Neural cell (in vitro differentiated cells): ENCODE data around the gene ZFPM1. TPM values are rescaled to one million over a fixed set of nuclear protein-coding genes. Genes with fewer than 3 reads are reported as not detected.

ENCODE experiments used
- H2AFZ ChIP-seq: fragments of 200-600, 300-800 bp; sonication (generic), shearing (Covaris generic); 2 replicates; pipeline ENCODE4 v1.6.0; 2014; ENCODE audit warnings: low read depth, mild to moderate bottlenecking, antibody characterized with exemption, low read length, moderate library complexity
- H3F3A ChIP-seq: fragments of 200-600 bp; shearing (Covaris generic); 2 replicates; pipeline ENCODE4 v1.6.1; 2016; ENCODE audit warnings: mild to moderate bottlenecking, moderate library complexity, mixed read lengths, antibody characterized with exemption, low read length; ENCODE audit not compliant: insufficient read depth, poor library complexity, severe bottlenecking
- H3K27ac ChIP-seq: fragments of 200-600, 300-800 bp; sonication (generic), shearing (Covaris generic); 2 replicates; pipeline ENCODE4 v1.5.1; 2014; ENCODE audit warnings: mild to moderate bottlenecking, low read length, moderate library complexity
- H3K27me3 ChIP-seq: fragments of 300-800, 200-600 bp; sonication (generic), shearing (Covaris generic); 2 replicates; pipeline ENCODE4 v1.6.0; 2014; ENCODE audit warnings: mild to moderate bottlenecking, low read depth, low read length, moderate library complexity; ENCODE audit not compliant: insufficient read depth
- H3K36me3 ChIP-seq: fragments of 300-800, 200-600 bp; sonication (generic), shearing (Covaris generic); 2 replicates; pipeline ENCODE4 v1.5.1; 2014; ENCODE audit warnings: mild to moderate bottlenecking, antibody characterized with exemption, low read length, moderate library complexity; ENCODE audit not compliant: insufficient read depth
- H3K4me2 ChIP-seq: fragments of 300-800, 200-600 bp; sonication (generic), shearing (Covaris generic); 2 replicates; pipeline ENCODE4 v1.6.0; 2014; ENCODE audit warnings: mild to moderate bottlenecking, low read length
- H3K4me3 ChIP-seq: fragments of 300-800, 200-600 bp; sonication (generic), shearing (Covaris generic); 2 replicates; pipeline ENCODE4 v1.5.1; 2014; ENCODE audit warnings: mild to moderate bottlenecking, low read length, moderate library complexity
- H3K79me2 ChIP-seq: fragments of 200-600 bp; shearing (Covaris generic); replicated peaks from 2 replicates; pipeline ENCODE4 v1.6.0; 2014; ENCODE audit warnings: mild to moderate bottlenecking, low read length, moderate library complexity; ENCODE audit not compliant: insufficient read depth
- H3K9ac ChIP-seq: fragments of 300-800, 200-600 bp; sonication (generic), shearing (Covaris generic); 2 replicates; pipeline ENCODE4 v1.6.1; 2016; ENCODE audit warnings: mild to moderate bottlenecking, low read length, mixed read lengths
- H3K9me2 ChIP-seq: fragments of 200-600 bp; shearing (Covaris generic); 2 replicates; pipeline ENCODE4 v1.6.1; 2016; ENCODE audit warnings: mild to moderate bottlenecking, low read length, mixed read lengths; ENCODE audit not compliant: insufficient read depth
- H3K9me3 ChIP-seq: fragments of 200-600, 300-800 bp; sonication (generic), shearing (Covaris generic); 2 replicates; pipeline ENCODE4 v1.6.1; 2016; ENCODE audit warnings: mild to moderate bottlenecking, mixed run types, low read length, moderate library complexity, mixed read lengths
- H4K20me1 ChIP-seq: fragments of 200-600 bp; shearing (Covaris generic); 2 replicates; pipeline ENCODE4 v1.6.1; 2016; ENCODE audit warnings: mild to moderate bottlenecking, mixed run types; ENCODE audit not compliant: insufficient read depth
- EP300 ChIP-seq: fragments of 450-650 bp; conservative IDR thresholded peaks from 2 replicates; pipeline ENCODE4 v1.6.1; 2014; ENCODE audit warnings: antibody characterized with exemption, mild to moderate bottlenecking, moderate library complexity; ENCODE audit not compliant: poor library complexity, severe bottlenecking
- EZH2 ChIP-seq: fragments of 200-600, 300-800 bp; shearing (Covaris generic), sonication (generic); IDR thresholded peaks from 2 replicates; pipeline ENCODE4 v1.6.1; 2014; ENCODE audit warnings: antibody characterized with exemption, low read length, borderline replicate concordance, mild to moderate bottlenecking; ENCODE audit not compliant: insufficient read depth, poor library complexity, severe bottlenecking
- MXI1 ChIP-seq: fragments of 450-650 bp; conservative IDR thresholded peaks from 2 replicates; pipeline ENCODE4 v1.6.1; 2014; ENCODE audit warnings: antibody characterized with exemption, mild to moderate bottlenecking; ENCODE audit not compliant: poor library complexity, severe bottlenecking
- POLR2AphosphoS5 ChIP-seq: IDR thresholded peaks from 2 replicates; pipeline ENCODE4 v1.6.1; 2012
- RAD21 ChIP-seq: fragments of 450-650 bp; conservative IDR thresholded peaks from 2 replicates; pipeline ENCODE4 v1.6.1; 2014; ENCODE audit warnings: antibody characterized with exemption, mild to moderate bottlenecking, moderate library complexity
- SMC3 ChIP-seq: fragments of 450-650 bp; conservative IDR thresholded peaks from 2 replicates; pipeline ENCODE4 v1.6.1; 2014; ENCODE audit warnings: antibody characterized with exemption, mild to moderate bottlenecking, moderate library complexity; ENCODE audit not compliant: poor library complexity
- TAF1 ChIP-seq: IDR thresholded peaks from 2 replicates; pipeline ENCODE4 v1.6.1; 2012; ENCODE audit warnings: low read depth
- polyA plus RNA-seq: library from polyadenylated mRNA; depleted of rRNA; stranded (reverse); fragments of >200 nt; gene quantifications from 2 replicates; pipeline ENCODE4 v1.2.3, GENCODE V29; 2014
- TF ChIP-seq, protein P1 (sequence below): IDR thresholded peaks from 2 replicates; pipeline ENCODE4 v1.6.1; 2012; ENCODE audit warnings: borderline replicate concordance
- TF ChIP-seq, protein P2 (sequence below): fragments of 450-650 bp; IDR thresholded peaks from 2 replicates; pipeline ENCODE4 v1.5.1; 2014; ENCODE audit warnings: antibody characterized with exemption, mild to moderate bottlenecking, moderate library complexity; ENCODE audit not compliant: poor library complexity, severe bottlenecking

ZFPM1 gene
- polyA plus RNA-seq, 1 donor from 2014 or later, result 0.41 TPM

- no peaks in the 10 kb centered on the region for H3F3A ChIP-seq
- no peaks in the 10 kb centered on the region for H4K20me1 ChIP-seq
- H2AFZ ChIP-seq, result no peak overlapping the region
- H3K79me2 ChIP-seq, result no peaks in the 10 kb centered on the region
- H3K9me3 ChIP-seq, result no peaks in the 10 kb centered on the region
- no peaks in the 10 kb centered on the region for H3K36me3 ChIP-seq
- no peak overlapping the region for H3K27ac ChIP-seq
- no peak overlapping the region for H3K9ac ChIP-seq
- TF ChIP-seq, protein P1, sequence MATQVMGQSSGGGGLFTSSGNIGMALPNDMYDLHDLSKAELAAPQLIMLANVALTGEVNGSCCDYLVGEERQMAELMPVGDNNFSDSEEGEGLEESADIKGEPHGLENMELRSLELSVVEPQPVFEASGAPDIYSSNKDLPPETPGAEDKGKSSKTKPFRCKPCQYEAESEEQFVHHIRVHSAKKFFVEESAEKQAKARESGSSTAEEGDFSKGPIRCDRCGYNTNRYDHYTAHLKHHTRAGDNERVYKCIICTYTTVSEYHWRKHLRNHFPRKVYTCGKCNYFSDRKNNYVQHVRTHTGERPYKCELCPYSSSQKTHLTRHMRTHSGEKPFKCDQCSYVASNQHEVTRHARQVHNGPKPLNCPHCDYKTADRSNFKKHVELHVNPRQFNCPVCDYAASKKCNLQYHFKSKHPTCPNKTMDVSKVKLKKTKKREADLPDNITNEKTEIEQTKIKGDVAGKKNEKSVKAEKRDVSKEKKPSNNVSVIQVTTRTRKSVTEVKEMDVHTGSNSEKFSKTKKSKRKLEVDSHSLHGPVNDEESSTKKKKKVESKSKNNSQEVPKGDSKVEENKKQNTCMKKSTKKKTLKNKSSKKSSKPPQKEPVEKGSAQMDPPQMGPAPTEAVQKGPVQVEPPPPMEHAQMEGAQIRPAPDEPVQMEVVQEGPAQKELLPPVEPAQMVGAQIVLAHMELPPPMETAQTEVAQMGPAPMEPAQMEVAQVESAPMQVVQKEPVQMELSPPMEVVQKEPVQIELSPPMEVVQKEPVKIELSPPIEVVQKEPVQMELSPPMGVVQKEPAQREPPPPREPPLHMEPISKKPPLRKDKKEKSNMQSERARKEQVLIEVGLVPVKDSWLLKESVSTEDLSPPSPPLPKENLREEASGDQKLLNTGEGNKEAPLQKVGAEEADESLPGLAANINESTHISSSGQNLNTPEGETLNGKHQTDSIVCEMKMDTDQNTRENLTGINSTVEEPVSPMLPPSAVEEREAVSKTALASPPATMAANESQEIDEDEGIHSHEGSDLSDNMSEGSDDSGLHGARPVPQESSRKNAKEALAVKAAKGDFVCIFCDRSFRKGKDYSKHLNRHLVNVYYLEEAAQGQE, result no peak
- TF ChIP-seq TAF1, result no peak
- TF ChIP-seq EZH2, result no peak
- TF ChIP-seq, protein P2, sequence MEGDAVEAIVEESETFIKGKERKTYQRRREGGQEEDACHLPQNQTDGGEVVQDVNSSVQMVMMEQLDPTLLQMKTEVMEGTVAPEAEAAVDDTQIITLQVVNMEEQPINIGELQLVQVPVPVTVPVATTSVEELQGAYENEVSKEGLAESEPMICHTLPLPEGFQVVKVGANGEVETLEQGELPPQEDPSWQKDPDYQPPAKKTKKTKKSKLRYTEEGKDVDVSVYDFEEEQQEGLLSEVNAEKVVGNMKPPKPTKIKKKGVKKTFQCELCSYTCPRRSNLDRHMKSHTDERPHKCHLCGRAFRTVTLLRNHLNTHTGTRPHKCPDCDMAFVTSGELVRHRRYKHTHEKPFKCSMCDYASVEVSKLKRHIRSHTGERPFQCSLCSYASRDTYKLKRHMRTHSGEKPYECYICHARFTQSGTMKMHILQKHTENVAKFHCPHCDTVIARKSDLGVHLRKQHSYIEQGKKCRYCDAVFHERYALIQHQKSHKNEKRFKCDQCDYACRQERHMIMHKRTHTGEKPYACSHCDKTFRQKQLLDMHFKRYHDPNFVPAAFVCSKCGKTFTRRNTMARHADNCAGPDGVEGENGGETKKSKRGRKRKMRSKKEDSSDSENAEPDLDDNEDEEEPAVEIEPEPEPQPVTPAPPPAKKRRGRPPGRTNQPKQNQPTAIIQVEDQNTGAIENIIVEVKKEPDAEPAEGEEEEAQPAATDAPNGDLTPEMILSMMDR, result no peak
- no peak for TF ChIP-seq EP300
- no peak for TF ChIP-seq POLR2AphosphoS5
- no peak for TF ChIP-seq RAD21
- no peak for TF ChIP-seq MXI1
- no peak for TF ChIP-seq SMC3
- no peaks in the 10 kb centered on the region for H3K9me2 ChIP-seq
- no peak overlapping the region for H3K4me3 ChIP-seq
- H3K27me3 ChIP-seq, result no peaks in the 10 kb centered on the region
- no peak overlapping the region for H3K4me2 ChIP-seq
Observed at GRCh38 chr16:88524274-88524972, 71.3 kb downstream of the ZFPM1 start.

DNA sequence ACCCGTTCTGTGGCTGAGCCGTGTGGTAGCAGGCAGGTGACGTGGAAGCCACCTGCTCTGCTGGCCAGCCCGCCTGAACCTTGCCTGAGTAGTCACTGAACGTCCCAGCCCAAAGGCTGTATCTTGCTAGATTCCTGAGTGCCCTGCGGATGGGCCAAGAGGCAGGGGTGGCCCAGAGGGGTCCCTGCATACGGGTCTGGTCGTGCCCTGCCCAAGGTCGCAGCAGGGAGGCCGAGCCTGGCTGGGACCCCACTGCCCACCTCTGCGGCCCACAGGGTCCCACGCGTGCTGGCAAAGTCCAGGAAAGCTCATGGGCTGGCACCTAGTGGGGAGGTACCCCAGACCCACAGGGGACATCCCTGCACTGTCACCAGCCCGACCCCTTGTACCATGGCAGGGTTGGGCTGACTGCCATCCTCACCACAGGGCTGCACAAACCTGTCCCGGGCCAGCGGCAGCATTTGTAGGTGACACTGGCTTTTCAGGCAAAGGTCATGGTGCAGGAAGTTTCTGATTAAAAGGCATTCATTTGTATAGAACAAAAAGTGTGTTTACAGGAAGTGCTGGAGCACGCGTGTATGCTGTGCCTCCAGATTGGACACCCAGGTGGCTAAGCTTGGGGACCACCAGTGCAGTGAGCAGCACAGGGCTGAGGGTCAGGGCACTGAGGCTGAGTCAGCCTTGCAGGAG lies 72.0 kb downstream of the ZFPM1 start:
- Histone ChIP-seq H3K9me3 (no peaks in the 10 kb centered on the region), H2AFZ (no peak overlapping the region), H3K4me3 (no peak overlapping the region), H3K79me2 (no peaks in the 10 kb centered on the region), H3K27me3 (no peaks in the 10 kb centered on the region), H3K36me3 (no peaks in the 10 kb centered on the region), H3K27ac (no peak overlapping the region), H3F3A (no peaks in the 10 kb centered on the region), H3K4me2 (no peak overlapping the region), H4K20me1 (no peaks in the 10 kb centered on the region), H3K9ac (no peak overlapping the region), H3K9me2 (no peaks in the 10 kb centered on the region)
- TF ChIP-seq, protein P2, result no peak
